ENCODE data around the gene SLC2A4. TPM values are rescaled to one million over a fixed set of nuclear protein-coding genes. Genes with fewer than 3 reads are reported as not detected.

Gene SLC2A4
- total RNA-seq, 1 donor = under 0.01 TPM

GRCh38 chr17:7309628-7310027, 28.1 kb downstream of the SLC2A4 start:
- Histone ChIP-seq H3K4me1 (ENCODE audit: insufficient read depth, low read length) (peaks cover 35% of the 10 kb centered on the region), H4K20me1 (ENCODE audit: insufficient read depth, low read length) (peaks cover 61% of the 10 kb centered on the region), H3K79me2 (ENCODE audit: insufficient read depth, low read length) (peaks cover 67% of the 10 kb centered on the region), H3K4me2 (ENCODE audit: insufficient read depth, low read length) (peak overlapping the region; percentile 73), H3K27ac (ENCODE audit: low read depth, low read length) (peak overlapping the region; percentile 54), H3K4me3 (ENCODE audit: insufficient read depth, low read length) (peak overlapping the region; percentile 75), H3K9me3 (ENCODE audit: low read depth, low read length) (no peaks in the 10 kb centered on the region), H3K36me3 (ENCODE audit: insufficient read depth, low read length) (peaks cover 44% of the 10 kb centered on the region), H2AFZ (ENCODE audit: low read length) (no peak overlapping the region), H3K27me3 (ENCODE audit: insufficient read depth, low read length) (no peaks in the 10 kb centered on the region)
- TF ChIP-seq CTCF (IDR thresholded peaks at IDR 0.05; ENCODE audit: extremely low read depth, low read depth, low read length) = no peak
- DNase-seq (ENCODE audit: insufficient read length, low spot score, missing footprints) = peak; percentile 13

GRCh38 chr17:7311110-7311705, 29.7 kb downstream of the SLC2A4 start:
- H3K4me2 ChIP-seq (ENCODE audit: insufficient read depth, low read length) = no peak overlapping the region
- peaks cover 62% of the 10 kb centered on the region for H4K20me1 ChIP-seq (ENCODE audit: insufficient read depth, low read length)
- no peak for TF ChIP-seq CTCF (IDR thresholded peaks at IDR 0.05; ENCODE audit: extremely low read depth, low read depth, low read length)
- peaks cover 70% of the 10 kb centered on the region for H3K79me2 ChIP-seq (ENCODE audit: insufficient read depth, low read length)
- H3K27me3 ChIP-seq (ENCODE audit: insufficient read depth, low read length) = no peaks in the 10 kb centered on the region
- DNase-seq (ENCODE audit: insufficient read length, low spot score, missing footprints) = peak; percentile 72
- H3K9me3 ChIP-seq (ENCODE audit: low read depth, low read length) = no peaks in the 10 kb centered on the region
- H3K4me1 ChIP-seq (ENCODE audit: insufficient read depth, low read length) = peaks cover 40% of the 10 kb centered on the region
- no peak overlapping the region for H2AFZ ChIP-seq (ENCODE audit: low read length)
- H3K27ac ChIP-seq (ENCODE audit: low read depth, low read length) = no peak overlapping the region
- H3K36me3 ChIP-seq (ENCODE audit: insufficient read depth, low read length) = peaks cover 49% of the 10 kb centered on the region
- H3K4me3 ChIP-seq (ENCODE audit: insufficient read depth, low read length) = no peak overlapping the region

GRCh38 chr17:7312432-7313087, 31.0 kb downstream of the SLC2A4 start:
- no peak overlapping the region for H3K4me2 ChIP-seq (ENCODE audit: insufficient read depth, low read length)

More at GRCh38 chr17:7312432-7313087, 31.0 kb downstream of the SLC2A4 start:
- Histone ChIP-seq H3K27ac (ENCODE audit: low read depth, low read length) (no peak overlapping the region), H3K4me3 (ENCODE audit: insufficient read depth, low read length) (no peak overlapping the region), H3K9me3 (ENCODE audit: low read depth, low read length) (no peaks in the 10 kb centered on the region), H3K79me2 (ENCODE audit: insufficient read depth, low read length) (peaks cover 69% of the 10 kb centered on the region), H3K36me3 (ENCODE audit: insufficient read depth, low read length) (peaks cover 58% of the 10 kb centered on the region), H3K27me3 (ENCODE audit: insufficient read depth, low read length) (no peaks in the 10 kb centered on the region), H4K20me1 (ENCODE audit: insufficient read depth, low read length) (peaks cover 62% of the 10 kb centered on the region), H2AFZ (ENCODE audit: low read length) (no peak overlapping the region), H3K4me1 (ENCODE audit: insufficient read depth, low read length) (peaks cover 40% of the 10 kb centered on the region)
- DNase-seq (ENCODE audit: insufficient read length, low spot score, missing footprints) = peak; percentile 53
- TF ChIP-seq CTCF (IDR thresholded peaks at IDR 0.05; ENCODE audit: extremely low read depth, low read depth, low read length) = no peak
